ENCODE results near the gene RCC2.

Gene RCC2

GRCh38 chr1:17405898-17406759, 33.3 kb downstream of the RCC2 start:
- TF ChIP-seq EZH2 (IDR thresholded peaks at IDR 0.05; ENCODE audit: borderline replicate concordance, low read length) (no peak), CTCF (IDR thresholded peaks at IDR 0.05; ENCODE audit: low read length) (peak; percentile 67)
- H3K4me3 ChIP-seq (ENCODE audit: low read depth, low read length, poor library complexity, severe bottlenecking) = no peak overlapping the region
- H3K4me1 ChIP-seq (ENCODE audit: insufficient read depth, low read length, severe bottlenecking) = no peaks in the 10 kb centered on the region
- no peaks in the 10 kb centered on the region for H4K20me1 ChIP-seq (ENCODE audit: insufficient read depth, low read length)
- H3K27me3 ChIP-seq (ENCODE audit: insufficient read depth, low read length) = no peaks in the 10 kb centered on the region
- no peak overlapping the region for H3K4me2 ChIP-seq (ENCODE audit: low read length)
- H3K9me2 ChIP-seq (ENCODE audit: low read depth, low read length) = no peaks in the 10 kb centered on the region
- H3K79me2 ChIP-seq (ENCODE audit: insufficient read depth, low read length) = no peaks in the 10 kb centered on the region
- H3F3A ChIP-seq (ENCODE audit: insufficient read depth, low read length) = no peaks in the 10 kb centered on the region
- no peak overlapping the region for H2AFZ ChIP-seq (ENCODE audit: low read length)
- H3K36me3 ChIP-seq (ENCODE audit: insufficient read depth, low read length) = peaks cover 51% of the 10 kb centered on the region
- H3K27ac ChIP-seq (ENCODE audit: low read depth, low read length, poor library complexity, severe bottlenecking) = no peak overlapping the region
- no peaks in the 10 kb centered on the region for H3K9me3 ChIP-seq (ENCODE audit: low read length)
- H3K9ac ChIP-seq (ENCODE audit: low read length) = no peak overlapping the region

- no peaks in the 10 kb centered on the region for H3F3A ChIP-seq (ENCODE audit: insufficient read depth, low read length)
- H3K36me3 ChIP-seq (ENCODE audit: insufficient read depth, low read length) = peaks cover 38% of the 10 kb centered on the region
- no peaks in the 10 kb centered on the region for H3K79me2 ChIP-seq (ENCODE audit: insufficient read depth, low read length)
- H3K27me3 ChIP-seq (ENCODE audit: insufficient read depth, low read length) = no peaks in the 10 kb centered on the region
- no peak overlapping the region for H3K4me3 ChIP-seq (ENCODE audit: low read depth, low read length, poor library complexity, severe bottlenecking)
- no peak overlapping the region for H3K9ac ChIP-seq (ENCODE audit: low read length)
- H3K9me3 ChIP-seq (ENCODE audit: low read length) = no peaks in the 10 kb centered on the region
- H3K4me1 ChIP-seq (ENCODE audit: insufficient read depth, low read length, severe bottlenecking) = no peaks in the 10 kb centered on the region
- TF ChIP-seq EZH2 (IDR thresholded peaks at IDR 0.05; ENCODE audit: borderline replicate concordance, low read length) (no peak), CTCF (IDR thresholded peaks at IDR 0.05; ENCODE audit: low read length) (no peak)
- no peak overlapping the region for H3K27ac ChIP-seq (ENCODE audit: low read depth, low read length, poor library complexity, severe bottlenecking)
- H3K9me2 ChIP-seq (ENCODE audit: low read depth, low read length) = no peaks in the 10 kb centered on the region
- H2AFZ ChIP-seq (ENCODE audit: low read length) = no peak overlapping the region
- H4K20me1 ChIP-seq (ENCODE audit: insufficient read depth, low read length) = no peaks in the 10 kb centered on the region
- no peak overlapping the region for H3K4me2 ChIP-seq (ENCODE audit: low read length)
These were observed 34.7 kb downstream of the RCC2 start for GRCh38 chr1:17404820-17405219.

- no peak overlapping the region for H3K27ac ChIP-seq (ENCODE audit: low read depth, low read length, poor library complexity, severe bottlenecking)
- no peaks in the 10 kb centered on the region for H3F3A ChIP-seq (ENCODE audit: insufficient read depth, low read length)
- no peaks in the 10 kb centered on the region for H3K9me3 ChIP-seq (ENCODE audit: low read length)
- no peaks in the 10 kb centered on the region for H4K20me1 ChIP-seq (ENCODE audit: insufficient read depth, low read length)
- no peak overlapping the region for H3K4me2 ChIP-seq (ENCODE audit: low read length)
- no peaks in the 10 kb centered on the region for H3K9me2 ChIP-seq (ENCODE audit: low read depth, low read length)
- no peak overlapping the region for H3K9ac ChIP-seq (ENCODE audit: low read length)
- H3K36me3 ChIP-seq (ENCODE audit: insufficient read depth, low read length) = peaks cover 31% of the 10 kb centered on the region
- H3K27me3 ChIP-seq (ENCODE audit: insufficient read depth, low read length) = no peaks in the 10 kb centered on the region
- no peak overlapping the region for H2AFZ ChIP-seq (ENCODE audit: low read length)
- no peaks in the 10 kb centered on the region for H3K4me1 ChIP-seq (ENCODE audit: insufficient read depth, low read length, severe bottlenecking)
- H3K4me3 ChIP-seq (ENCODE audit: low read depth, low read length, poor library complexity, severe bottlenecking) = no peak overlapping the region
- no peak for TF ChIP-seq EZH2 (IDR thresholded peaks at IDR 0.05; ENCODE audit: borderline replicate concordance, low read length)
- no peak for TF ChIP-seq CTCF (IDR thresholded peaks at IDR 0.05; ENCODE audit: low read length)
- no peaks in the 10 kb centered on the region for H3K79me2 ChIP-seq (ENCODE audit: insufficient read depth, low read length)
These were observed 35.3 kb downstream of the RCC2 start for GRCh38 chr1:17404034-17404684.

All from OCI-LY1 (cell line).